Heart left ventricle (tissue), 13 donors: ENCODE results near the gene GPR78.

ENCODE experiments used
- POLR2A ChIP-seq, 2 donors: fragments of 450-650 bp; IDR thresholded peaks; one replicate each; pipeline ENCODE4 v1.6.1; 2017; ENCODE audit warnings: antibody characterized with exemption in 2 of 2, mild to moderate bottlenecking in 2 of 2, moderate library complexity in 2 of 2
- TF ChIP-seq, protein P1 (sequence below), 12 donors: fragments of 200-600 bp; sonication (generic) in 4 of 12; IDR thresholded peaks; one replicate each; pipeline versions ENCODE4 v1.5.0 to v1.8.0; 2018 to 2022; ENCODE audit warnings: antibody characterized with exemption in 12 of 12, mild to moderate bottlenecking in 5 of 12
- donor health status: ischemic (EF 13 %, LVEDD 7.1; RV severe dilation, severe dysfunction).
- donor health status: DM: no; HTN: yes; CAD: no.
- donor health status: DM: no; HTN: no; CAD: no.
- donor health status: ischemic (EF 25% LVEDD 6.9; RV normal size, moderate dysfunction).
- donor health status: ischemic (EF 25% LVEDD 5.7; RV mildly dilated, moderate dysfunction).
- donor health status: ischemic (EF 35%, LVEDD 5.7; RV mildly dilated, moderate dysfunction).
- donor health status: nonischemic (EF 11% LVEDD 7.7; RV severe dilation, severe dysfunction).
- donor health status: DM: yes; HTN: yes; CAD: no.
- donor health status: PGD.
- donor health status: ischemic (EF 29% LVEDD 5.4; RV normal size, mild dysfunction).
- donor health status: nonischemic (EF 23%, LVEDD 6.1; RV moderate dilation, normal function).

DNA sequence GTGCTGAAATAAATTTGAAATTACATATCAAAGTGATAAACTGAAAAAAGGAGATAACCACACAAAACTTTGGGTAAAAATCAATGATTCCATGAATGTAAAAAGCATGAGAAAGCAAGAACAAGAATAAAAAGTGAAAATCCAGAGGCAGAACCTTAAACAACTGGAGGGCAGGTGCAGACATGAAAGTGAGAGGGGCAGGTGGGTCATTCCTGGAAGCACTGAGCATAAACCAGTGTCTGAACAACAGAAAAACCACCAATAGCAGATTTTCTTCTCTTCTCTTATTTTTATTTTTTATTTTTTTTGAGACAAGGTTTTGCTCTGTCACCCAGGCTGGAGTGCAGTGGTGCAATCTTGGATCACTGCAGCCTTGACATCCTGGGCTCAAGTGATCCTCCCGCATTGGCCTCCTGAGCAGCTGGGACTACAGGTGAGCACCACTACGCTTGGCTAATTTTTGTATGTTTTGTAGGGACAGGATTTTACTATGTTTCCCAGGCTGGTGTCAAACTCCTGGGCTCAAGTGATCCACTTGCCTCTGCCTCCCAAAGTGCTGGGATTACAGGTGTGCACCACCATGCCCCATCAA is 46.8 kb upstream of the GPR78 start:
- TF ChIP-seq POLR2A (IDR thresholded peaks at IDR 0.05) = no peak
- TF ChIP-seq, protein P1, sequence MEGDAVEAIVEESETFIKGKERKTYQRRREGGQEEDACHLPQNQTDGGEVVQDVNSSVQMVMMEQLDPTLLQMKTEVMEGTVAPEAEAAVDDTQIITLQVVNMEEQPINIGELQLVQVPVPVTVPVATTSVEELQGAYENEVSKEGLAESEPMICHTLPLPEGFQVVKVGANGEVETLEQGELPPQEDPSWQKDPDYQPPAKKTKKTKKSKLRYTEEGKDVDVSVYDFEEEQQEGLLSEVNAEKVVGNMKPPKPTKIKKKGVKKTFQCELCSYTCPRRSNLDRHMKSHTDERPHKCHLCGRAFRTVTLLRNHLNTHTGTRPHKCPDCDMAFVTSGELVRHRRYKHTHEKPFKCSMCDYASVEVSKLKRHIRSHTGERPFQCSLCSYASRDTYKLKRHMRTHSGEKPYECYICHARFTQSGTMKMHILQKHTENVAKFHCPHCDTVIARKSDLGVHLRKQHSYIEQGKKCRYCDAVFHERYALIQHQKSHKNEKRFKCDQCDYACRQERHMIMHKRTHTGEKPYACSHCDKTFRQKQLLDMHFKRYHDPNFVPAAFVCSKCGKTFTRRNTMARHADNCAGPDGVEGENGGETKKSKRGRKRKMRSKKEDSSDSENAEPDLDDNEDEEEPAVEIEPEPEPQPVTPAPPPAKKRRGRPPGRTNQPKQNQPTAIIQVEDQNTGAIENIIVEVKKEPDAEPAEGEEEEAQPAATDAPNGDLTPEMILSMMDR (IDR thresholded peaks at IDR 0.05) = no peak
